Activated naive CD4-positive, alpha-beta T cell treated with anti-CD3 and anti-CD28 coated beads, Interleukin-2, amount 50 U/mL, for 24 hours (primary cell): ENCODE results near the gene SLC39A11.
A peak's percentile ranks its signal among the peaks of the same experiment; 100 is the strongest.

Experiments used
- H3K27ac Mint-ChIP-seq: one replicate; pipeline ENCODE4 v1.8.0; 2021; ENCODE audit warnings: mild to moderate bottlenecking, mixed read lengths
- H3K27me3 Mint-ChIP-seq: one replicate; pipeline ENCODE4 v1.8.0; 2021; ENCODE audit warnings: mixed read lengths
- H3K36me3 Mint-ChIP-seq: one replicate; pipeline ENCODE4 v1.8.0; 2021; ENCODE audit warnings: mixed read lengths
- H3K4me1 Mint-ChIP-seq: one replicate; pipeline ENCODE4 v1.8.0; 2021; ENCODE audit warnings: mixed read lengths
- H3K4me3 Mint-ChIP-seq: one replicate; pipeline ENCODE4 v1.8.0; 2021; ENCODE audit warnings: mild to moderate bottlenecking, mixed read lengths
- H3K9me3 Mint-ChIP-seq: one replicate; pipeline ENCODE4 v1.8.0; 2021; ENCODE audit warnings: mixed read lengths

The SLC39A11 gene

DNA sequence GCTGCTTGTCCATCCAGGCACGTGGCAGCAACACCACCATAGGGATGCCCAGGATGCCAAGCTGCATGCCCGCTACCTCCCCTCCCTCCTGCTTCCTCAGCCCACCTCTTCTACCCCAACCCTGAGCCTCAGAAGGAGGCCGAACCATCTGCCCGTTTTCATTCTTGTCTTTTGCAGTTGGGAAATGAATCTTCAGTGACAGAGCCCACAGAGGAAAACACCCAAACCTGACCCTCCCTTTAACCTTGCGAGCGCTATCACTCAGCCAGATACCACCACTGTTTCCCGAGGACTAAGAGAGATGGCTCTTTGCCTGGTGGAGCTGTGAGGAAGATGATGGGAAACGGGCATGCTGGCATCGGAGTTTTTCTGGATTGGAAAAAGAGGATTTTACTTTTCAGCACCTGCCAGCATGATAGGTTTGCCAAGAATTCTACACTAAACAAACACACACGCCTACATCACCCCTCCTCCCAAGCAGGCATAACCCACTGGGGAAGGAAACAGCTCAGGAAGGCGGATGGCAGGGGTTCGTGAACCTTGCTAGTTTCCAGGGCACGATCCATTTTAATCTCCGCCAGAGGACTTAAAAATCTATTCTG is 457.4 kb downstream of the SLC39A11 start:
- H3K36me3 Mint-ChIP-seq: no peaks in the 10 kb centered on the region
- no peaks in the 10 kb centered on the region for H3K27me3 Mint-ChIP-seq
- H3K27ac Mint-ChIP-seq: peak overlapping the region; percentile 43
- peak overlapping the region; percentile 15 for H3K4me3 Mint-ChIP-seq
- H3K4me1 Mint-ChIP-seq: peaks cover 16% of the 10 kb centered on the region
- H3K9me3 Mint-ChIP-seq: no peaks in the 10 kb centered on the region

DNA sequence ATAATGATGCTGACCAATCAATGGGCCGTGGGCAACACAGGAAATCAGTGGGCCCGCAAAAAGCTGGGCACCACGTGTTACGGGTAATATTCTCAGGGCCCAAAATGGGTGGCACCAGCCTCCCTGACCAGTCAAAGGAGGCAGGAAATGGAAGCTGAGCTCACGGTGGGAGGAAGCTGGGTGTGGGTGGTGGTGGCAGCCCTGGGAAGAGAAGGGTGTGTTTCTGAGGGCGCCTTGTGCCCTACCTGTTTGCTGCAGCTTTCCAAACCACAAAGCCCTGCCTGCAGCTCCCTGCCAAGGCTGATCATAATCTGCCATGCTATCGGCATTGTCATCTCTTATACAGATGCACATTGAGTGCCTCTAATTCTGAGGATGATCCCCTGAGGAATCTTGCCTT is 457.9 kb downstream of the SLC39A11 start:
- Mint-ChIP-seq H3K27me3 (no peaks in the 10 kb centered on the region), H3K9me3 (no peaks in the 10 kb centered on the region), H3K36me3 (no peaks in the 10 kb centered on the region), H3K4me1 (peaks cover 16% of the 10 kb centered on the region), H3K27ac (peak overlapping the region; percentile 41), H3K4me3 (peak overlapping the region; percentile 15)

DNA sequence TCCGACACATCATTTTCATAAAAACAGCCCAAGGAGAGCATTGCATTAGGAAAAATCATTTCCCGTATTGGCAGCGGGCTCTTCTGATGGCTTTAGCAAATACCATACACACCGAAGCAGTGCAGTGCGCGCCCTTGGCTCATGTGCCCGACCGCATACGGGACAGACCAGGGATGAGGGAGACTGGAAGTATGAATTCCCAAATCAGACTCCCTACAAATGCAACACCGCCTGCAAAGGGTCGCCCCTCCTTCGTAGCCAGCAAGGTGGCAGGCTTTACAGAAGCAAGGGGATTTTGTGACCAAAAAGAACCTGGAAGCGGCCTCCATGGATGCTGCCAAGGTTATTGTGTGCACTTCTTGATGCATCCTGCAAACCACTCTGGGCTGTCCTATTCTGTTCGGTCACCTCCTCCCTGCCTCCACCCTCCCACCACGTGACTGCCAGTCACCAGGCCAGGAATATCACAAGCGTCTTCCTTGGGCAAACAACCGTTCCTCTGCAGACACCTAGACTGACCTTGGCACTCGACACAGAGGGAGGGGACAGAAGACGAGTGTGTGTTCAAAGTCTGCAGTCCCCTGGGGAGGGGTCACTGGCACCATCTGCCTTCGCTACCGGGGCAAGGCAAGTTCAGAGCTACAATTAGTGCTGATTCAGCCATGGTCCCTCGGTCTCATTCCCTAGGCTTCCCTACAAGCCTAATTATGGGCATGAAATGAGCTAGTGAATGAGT is 460.4 kb downstream of the SLC39A11 start:
- no peaks in the 10 kb centered on the region for H3K36me3 Mint-ChIP-seq

DNA sequence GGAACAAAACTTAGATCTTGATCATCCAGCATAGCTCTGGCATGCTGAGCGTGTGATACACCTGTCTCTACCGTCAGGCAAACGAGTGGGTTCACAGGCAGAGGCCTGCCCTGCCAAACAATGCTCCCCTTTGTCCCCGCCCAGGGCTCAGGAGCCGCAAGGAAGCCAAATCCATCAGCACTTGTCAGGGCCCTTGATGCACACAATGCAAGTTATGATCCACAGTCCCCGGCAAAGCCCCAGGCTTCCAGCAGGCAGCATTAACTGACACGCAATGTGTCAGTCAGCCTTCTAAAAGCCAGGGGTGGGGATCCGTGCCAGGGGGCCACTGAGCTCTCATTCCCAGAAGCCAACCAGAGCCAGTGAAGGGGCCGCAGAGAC is 460.9 kb downstream of the SLC39A11 start:
- H3K27me3 Mint-ChIP-seq: peaks cover 4% of the 10 kb centered on the region
- no peak overlapping the region for H3K4me3 Mint-ChIP-seq
- peaks cover 16% of the 10 kb centered on the region for H3K4me1 Mint-ChIP-seq
- H3K27ac Mint-ChIP-seq: no peak overlapping the region
- H3K9me3 Mint-ChIP-seq: no peaks in the 10 kb centered on the region
- H3K36me3 Mint-ChIP-seq: peaks cover 3% of the 10 kb centered on the region

More for the DNA sequence above, 460.4 kb downstream of the SLC39A11 start:
- peaks cover 4% of the 10 kb centered on the region for H3K27me3 Mint-ChIP-seq
- H3K4me1 Mint-ChIP-seq: peaks cover 16% of the 10 kb centered on the region
- no peaks in the 10 kb centered on the region for H3K9me3 Mint-ChIP-seq
- H3K27ac Mint-ChIP-seq: no peak overlapping the region
- no peak overlapping the region for H3K4me3 Mint-ChIP-seq

DNA sequence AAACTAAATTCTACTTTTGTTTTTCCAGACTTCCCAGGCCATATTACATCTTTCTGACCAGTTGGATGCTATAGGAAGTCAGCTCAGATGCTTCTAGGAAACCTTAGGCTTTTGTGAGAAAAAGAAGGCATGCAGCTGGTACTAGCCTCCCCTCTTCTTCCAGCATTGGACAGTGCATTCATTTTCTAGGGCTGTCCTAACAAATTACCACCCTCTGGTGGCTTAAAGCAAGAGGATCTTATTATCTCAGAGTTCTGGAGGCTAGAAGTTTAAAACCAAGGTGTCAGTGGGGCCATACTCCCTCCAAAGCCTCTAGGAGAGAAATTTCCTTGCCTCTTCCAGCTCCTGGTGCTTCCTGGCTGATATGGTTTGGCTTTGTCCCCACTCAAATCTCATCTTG is 467.8 kb downstream of the SLC39A11 start:
- Mint-ChIP-seq H3K9me3 (no peaks in the 10 kb centered on the region), H3K27ac (no peak overlapping the region), H3K27me3 (peaks cover 10% of the 10 kb centered on the region), H3K36me3 (peaks cover 3% of the 10 kb centered on the region), H3K4me1 (no peaks in the 10 kb centered on the region), H3K4me3 (no peak overlapping the region)

DNA sequence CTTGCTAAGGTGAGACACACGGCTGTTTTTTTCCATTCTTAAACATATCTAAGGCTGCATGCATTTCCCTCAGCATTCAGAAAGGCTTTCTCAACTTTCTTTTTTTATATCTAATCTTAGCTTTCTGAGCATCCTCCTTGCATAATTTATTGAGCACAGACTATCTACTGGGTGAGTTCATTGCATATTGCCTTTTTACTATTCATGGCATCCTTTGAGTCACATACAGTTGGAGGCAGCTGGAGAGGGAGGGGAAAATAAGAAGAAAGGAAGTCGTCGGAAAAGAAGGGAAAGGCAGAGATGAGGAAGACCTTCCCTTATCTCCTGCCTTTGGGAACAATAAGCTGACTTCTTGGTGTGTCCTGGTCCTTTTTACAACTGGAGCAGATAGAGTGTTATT is 468.3 kb downstream of the SLC39A11 start:
- H3K9me3 Mint-ChIP-seq: no peaks in the 10 kb centered on the region
- peaks cover 10% of the 10 kb centered on the region for H3K27me3 Mint-ChIP-seq
- H3K27ac Mint-ChIP-seq: no peak overlapping the region
- no peaks in the 10 kb centered on the region for H3K4me1 Mint-ChIP-seq
- peaks cover 3% of the 10 kb centered on the region for H3K36me3 Mint-ChIP-seq
- no peak overlapping the region for H3K4me3 Mint-ChIP-seq

DNA sequence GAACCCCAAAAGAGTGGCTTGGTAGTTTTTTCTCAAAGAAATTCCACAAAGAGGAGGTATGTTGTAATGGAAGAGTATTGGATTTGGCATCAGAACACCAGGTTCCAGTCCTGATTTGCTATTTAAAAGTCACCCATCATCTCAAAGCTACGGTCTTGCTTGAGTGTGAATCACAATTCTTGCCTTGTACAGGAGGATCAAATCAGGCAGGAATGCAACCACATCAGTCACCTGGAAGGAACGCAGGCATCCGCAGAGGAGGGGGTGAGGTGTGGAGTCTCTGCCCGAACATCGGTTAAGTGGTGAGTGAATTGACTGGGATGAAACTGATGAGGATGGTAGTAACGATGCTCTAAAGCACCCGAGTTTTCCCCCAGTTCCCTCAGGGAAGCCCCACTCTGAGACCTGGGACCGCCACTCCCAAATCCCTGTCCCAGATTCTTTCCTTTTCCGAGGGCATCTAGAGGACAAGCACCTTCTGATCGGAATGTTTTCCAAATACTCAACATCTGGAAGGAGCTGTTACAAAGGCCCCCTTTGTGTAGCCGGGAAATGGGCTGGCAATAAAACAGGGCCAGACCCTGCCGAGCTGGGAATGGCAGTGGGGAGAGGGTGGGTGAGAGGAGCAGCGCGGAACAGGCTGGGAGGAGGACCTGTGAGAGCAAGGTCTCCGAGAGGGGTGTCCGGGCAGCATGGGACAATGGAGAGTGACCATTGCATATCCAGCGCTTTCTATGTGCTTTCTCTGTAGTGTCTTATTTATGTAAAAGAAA is 469.6 kb downstream of the SLC39A11 start:
- Mint-ChIP-seq H3K27ac (no peak overlapping the region), H3K9me3 (no peaks in the 10 kb centered on the region), H3K27me3 (peaks cover 9% of the 10 kb centered on the region), H3K4me3 (no peak overlapping the region), H3K36me3 (peaks cover 3% of the 10 kb centered on the region), H3K4me1 (peaks cover 8% of the 10 kb centered on the region)

DNA sequence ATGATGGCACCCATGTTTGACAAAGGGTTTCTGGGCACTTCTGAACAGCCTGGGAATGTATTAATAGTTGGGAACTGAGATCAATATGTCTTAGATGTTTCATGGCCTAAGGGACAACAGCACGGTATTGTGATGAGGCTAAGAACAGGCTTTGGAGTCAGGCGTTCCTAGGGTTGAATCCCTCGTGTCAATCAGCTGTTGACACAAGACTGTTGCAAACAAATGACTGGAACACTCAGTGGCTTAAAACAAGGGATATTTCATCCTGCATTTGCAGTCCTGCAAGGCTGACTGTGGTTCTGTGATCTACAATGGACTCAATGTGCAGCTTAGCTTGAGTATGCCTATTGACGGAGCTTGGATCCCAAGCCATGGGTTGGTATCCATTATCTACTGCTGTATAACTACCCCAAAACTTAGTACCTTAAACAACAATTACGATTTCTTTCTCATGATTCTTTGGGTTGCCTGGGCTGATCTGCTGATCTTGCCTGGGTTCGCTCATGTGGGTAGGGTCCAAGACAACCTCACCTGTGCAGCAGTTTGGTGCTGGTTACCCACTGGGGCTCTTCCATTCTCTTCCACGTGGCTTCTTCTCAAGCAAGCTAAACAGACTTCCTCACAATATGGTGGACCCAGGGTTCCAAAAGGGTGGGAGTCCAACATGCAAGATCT is 472.4 kb downstream of the SLC39A11 start:
- no peak overlapping the region for H3K27ac Mint-ChIP-seq
- H3K36me3 Mint-ChIP-seq: no peaks in the 10 kb centered on the region
- no peak overlapping the region for H3K4me3 Mint-ChIP-seq
- H3K27me3 Mint-ChIP-seq: peaks cover 9% of the 10 kb centered on the region
- peaks cover 16% of the 10 kb centered on the region for H3K4me1 Mint-ChIP-seq
- H3K9me3 Mint-ChIP-seq: no peaks in the 10 kb centered on the region

DNA sequence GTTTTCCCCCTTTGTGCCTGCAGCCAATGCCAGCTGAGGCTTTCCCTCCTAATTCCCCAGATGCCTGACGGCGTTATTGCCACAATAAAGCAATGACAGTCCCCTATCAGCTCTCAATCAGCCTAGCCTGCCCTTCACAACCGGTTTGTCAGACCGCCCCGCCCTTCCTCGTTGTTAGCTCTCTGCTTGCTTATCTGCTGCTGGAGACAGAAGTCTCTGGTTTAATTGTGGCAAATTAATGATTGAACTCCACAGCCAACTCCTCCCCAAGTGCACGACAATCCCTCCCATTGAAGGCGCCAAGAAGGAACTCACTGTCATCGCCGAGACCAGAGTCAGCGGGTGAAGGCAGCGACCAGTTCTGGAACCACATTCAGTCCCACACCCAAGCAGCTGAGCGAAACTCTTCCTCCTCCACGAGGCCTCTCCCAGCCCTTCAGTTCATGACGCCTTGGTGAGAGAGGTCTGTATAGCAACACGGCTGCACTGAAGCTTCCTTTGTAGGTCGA is 474.4 kb downstream of the SLC39A11 start:
- Mint-ChIP-seq H3K36me3 (no peaks in the 10 kb centered on the region), H3K4me1 (peaks cover 16% of the 10 kb centered on the region), H3K4me3 (peak overlapping the region; percentile 83), H3K27ac (no peak overlapping the region), H3K27me3 (peaks cover 11% of the 10 kb centered on the region), H3K9me3 (no peaks in the 10 kb centered on the region)

DNA sequence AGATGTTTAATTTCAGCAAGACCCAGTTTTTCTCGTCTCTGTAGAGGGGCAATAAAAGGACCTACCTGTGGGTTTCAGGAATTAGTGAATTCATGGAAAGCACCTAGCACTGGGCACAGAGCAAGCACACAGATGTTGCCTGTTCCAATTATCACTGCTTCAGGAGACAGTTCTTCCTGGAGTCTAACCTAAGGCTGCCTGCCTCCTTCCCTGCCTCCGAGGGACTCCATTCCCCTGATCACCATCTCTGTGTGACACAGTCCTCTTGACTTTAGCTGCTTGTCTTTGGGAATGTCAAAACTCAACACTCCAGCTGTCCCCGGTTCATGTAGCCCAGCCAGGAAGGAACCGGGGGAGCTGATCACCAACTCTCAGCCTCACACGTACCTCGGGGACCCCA is 474.9 kb downstream of the SLC39A11 start:
- Mint-ChIP-seq H3K36me3 (no peaks in the 10 kb centered on the region), H3K9me3 (no peaks in the 10 kb centered on the region), H3K27me3 (peaks cover 9% of the 10 kb centered on the region), H3K4me1 (peaks cover 16% of the 10 kb centered on the region), H3K27ac (no peak overlapping the region), H3K4me3 (peak overlapping the region; percentile 83)

DNA sequence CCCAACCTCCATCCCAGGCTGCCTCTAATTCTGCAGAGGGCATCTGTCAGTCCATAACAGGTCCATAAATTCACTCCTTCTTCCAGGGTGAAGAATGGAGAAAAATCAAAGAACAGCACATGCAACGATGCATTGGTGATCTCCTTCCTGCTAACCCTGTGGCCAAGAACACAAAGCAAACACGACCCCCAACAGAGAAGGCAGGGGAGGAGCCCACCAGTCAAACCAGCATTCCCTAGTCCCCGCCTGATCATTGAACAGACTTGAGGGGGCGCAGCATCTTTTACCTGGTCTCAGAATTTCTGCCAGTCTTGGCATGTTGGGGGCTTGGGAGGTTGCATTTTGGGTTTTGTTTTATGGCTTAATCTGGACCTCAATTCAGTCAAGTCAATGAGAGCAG is 476.0 kb downstream of the SLC39A11 start:
- Mint-ChIP-seq H3K36me3 (no peaks in the 10 kb centered on the region), H3K9me3 (no peaks in the 10 kb centered on the region), H3K4me3 (no peak overlapping the region), H3K27ac (no peak overlapping the region), H3K27me3 (peaks cover 8% of the 10 kb centered on the region), H3K4me1 (peaks cover 16% of the 10 kb centered on the region)

DNA sequence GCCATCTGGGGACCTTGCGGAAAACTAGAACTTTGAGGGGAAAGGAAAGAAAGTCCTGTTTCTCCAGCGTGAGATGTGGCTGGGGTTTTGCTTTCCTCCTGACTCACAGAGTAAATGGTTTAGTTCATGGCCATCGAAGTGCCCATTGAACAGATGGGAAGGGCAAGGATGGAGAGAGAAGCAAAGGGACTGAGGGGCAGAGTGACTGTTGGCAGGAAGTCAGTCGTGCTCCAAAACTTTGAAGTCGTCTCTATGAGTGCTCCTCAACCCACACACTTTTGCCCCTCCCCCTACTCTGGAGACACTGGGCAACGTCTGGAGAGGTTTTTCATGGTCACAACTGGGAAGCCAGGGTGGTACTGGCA is 476.9 kb downstream of the SLC39A11 start:
- H3K27ac Mint-ChIP-seq: no peak overlapping the region

DNA sequence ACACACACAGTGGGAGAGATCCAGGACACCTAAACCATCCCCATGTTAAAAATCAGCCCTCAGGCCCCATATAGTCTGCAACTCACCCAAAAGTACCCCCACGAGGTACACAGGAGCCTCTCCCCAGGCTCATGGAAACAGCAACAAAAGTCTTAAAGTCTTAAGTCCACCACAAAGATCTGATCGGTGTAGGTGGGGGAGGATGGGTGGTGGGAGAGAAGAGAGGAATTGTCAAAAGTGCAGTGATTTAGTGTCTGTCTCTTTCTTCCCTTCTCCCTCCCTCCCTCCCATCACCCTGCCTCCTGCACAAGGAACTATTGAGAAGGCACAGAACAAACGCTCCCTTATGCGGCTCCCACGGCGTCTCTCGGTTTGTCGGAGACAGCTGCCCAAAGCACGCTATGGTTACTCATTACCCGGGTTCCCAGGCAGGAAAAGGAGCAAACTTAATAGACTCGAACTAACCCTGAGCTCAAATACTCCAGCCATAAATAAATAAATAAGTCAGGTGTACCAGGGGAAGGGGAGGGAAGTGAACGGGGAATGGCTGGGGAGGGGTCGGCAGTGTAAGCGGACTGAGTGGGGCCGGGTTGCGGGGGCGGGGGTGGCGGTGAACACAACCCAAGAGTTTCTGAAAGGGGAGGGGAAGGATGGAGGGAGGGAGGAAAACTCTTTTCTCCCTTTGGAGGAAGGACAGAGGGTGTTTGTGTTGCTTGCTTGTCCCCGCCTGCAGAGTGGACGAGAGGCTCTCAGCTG is 477.4 kb downstream of the SLC39A11 start:
- Mint-ChIP-seq H3K4me3 (no peak overlapping the region), H3K27me3 (peaks cover 10% of the 10 kb centered on the region), H3K36me3 (no peaks in the 10 kb centered on the region), H3K9me3 (no peaks in the 10 kb centered on the region), H3K4me1 (peaks cover 16% of the 10 kb centered on the region), H3K27ac (no peak overlapping the region)

More for the DNA sequence above, 476.9 kb downstream of the SLC39A11 start:
- no peaks in the 10 kb centered on the region for H3K9me3 Mint-ChIP-seq
- H3K36me3 Mint-ChIP-seq: no peaks in the 10 kb centered on the region
- peaks cover 16% of the 10 kb centered on the region for H3K4me1 Mint-ChIP-seq
- peaks cover 10% of the 10 kb centered on the region for H3K27me3 Mint-ChIP-seq
- no peak overlapping the region for H3K4me3 Mint-ChIP-seq

DNA sequence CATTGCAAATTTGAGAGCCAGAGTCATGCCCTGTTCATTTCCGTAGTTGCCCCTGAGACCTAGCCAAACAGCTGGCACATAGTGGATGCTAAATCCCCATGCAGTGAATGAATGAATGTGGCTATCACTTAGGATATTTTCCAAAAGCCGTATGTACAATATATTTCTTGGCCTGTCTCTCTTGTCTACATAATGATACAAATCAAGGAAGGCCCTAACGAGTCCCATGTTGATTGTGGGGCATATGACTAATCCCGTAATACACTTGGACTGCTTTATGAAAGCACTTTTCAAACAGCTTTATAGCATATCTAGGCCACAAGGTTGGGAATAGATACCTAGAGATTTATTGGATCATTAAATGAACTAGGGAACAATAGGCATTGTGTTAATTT is 478.0 kb downstream of the SLC39A11 start:
- Mint-ChIP-seq H3K27me3 (peaks cover 10% of the 10 kb centered on the region), H3K9me3 (no peaks in the 10 kb centered on the region), H3K36me3 (no peaks in the 10 kb centered on the region), H3K27ac (no peak overlapping the region), H3K4me1 (peaks cover 16% of the 10 kb centered on the region), H3K4me3 (no peak overlapping the region)

DNA sequence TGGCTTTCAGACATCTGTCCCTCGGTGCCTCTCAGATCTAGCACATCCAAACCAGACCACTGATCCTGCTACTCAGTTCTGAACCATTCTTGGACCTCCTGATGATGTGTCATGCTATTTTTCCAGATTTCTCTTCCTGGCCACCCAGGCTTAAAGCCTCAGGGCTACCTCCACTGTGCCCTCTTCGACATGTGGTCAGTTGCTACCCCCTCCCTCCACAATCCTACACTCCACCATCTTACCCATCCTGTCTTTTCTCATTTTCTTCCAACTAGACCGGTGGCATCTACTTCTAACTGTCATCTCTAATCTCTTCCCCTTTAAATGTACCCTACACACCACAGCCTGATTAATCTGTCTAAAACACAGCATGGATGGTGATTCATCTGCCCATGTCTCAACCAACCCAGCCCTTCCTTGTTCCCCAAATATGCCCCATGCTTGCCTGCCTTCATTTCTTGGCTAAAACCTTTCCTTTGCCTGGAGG is 478.6 kb downstream of the SLC39A11 start:
- Mint-ChIP-seq H3K27me3 (peaks cover 10% of the 10 kb centered on the region), H3K36me3 (no peaks in the 10 kb centered on the region), H3K27ac (no peak overlapping the region)

More for the DNA sequence above, 478.6 kb downstream of the SLC39A11 start:
- no peaks in the 10 kb centered on the region for H3K9me3 Mint-ChIP-seq
- H3K4me1 Mint-ChIP-seq: peaks cover 16% of the 10 kb centered on the region
- H3K4me3 Mint-ChIP-seq: no peak overlapping the region
